ENCODE measurements around the gene AP3S1. TPM values are rescaled to one million over a fixed set of nuclear protein-coding genes. Genes with fewer than 3 reads are reported as not detected.
"Not testable (repeated sequence)": the region's sequence is repeated elsewhere in the genome, so short reads cannot be mapped to it uniquely, and the experiment has no call there.

Gene AP3S1
- polyA plus RNA-seq, 1 donor: 121 TPM

- H3K4me3 ChIP-seq (ENCODE audit: low read length); H3K9me3 ChIP-seq (ENCODE audit: control insufficient read depth, low read depth, low read length); DNase-seq; H3K36me3 ChIP-seq (ENCODE audit: control insufficient read depth, insufficient read depth, low read length); H3K27ac ChIP-seq (ENCODE audit: low read length); H3K27me3 ChIP-seq (ENCODE audit: control insufficient read depth, insufficient read depth, low read length); H3K4me1 ChIP-seq (ENCODE audit: control insufficient read depth, insufficient read depth, low read length): not testable (repeated sequence)
- no CpG with 5 or more reads among the region's 2 CpGs for WGBS (ENCODE audit: insufficient coverage, low lambda C conversion rate)
These were observed 33.7 kb upstream of the AP3S1 start for GRCh38 chr5:115808066-115808465.

DNA sequence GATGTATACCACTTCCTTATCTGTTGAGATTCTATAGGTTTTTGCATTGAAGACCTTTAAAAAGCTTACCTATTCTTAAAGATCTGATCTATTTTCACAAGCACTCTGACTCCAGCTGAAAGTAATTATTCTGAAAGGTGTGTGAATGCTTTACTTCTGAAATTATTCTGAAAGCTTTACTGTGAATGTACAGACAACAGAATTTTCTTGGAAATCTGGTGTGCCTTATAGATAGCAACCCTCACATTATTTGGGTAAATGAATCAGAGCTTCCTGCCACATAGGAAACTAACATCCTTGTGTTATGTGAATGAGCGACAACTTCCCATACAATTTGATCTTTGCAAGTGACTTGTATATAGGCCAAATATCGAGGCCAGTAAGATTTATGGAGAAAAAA, 31.8 kb upstream of the AP3S1 start:
- Histone ChIP-seq H3K36me3 (ENCODE audit: control insufficient read depth, insufficient read depth, low read length) (no peaks in the 10 kb centered on the region), H3K4me3 (ENCODE audit: low read length) (no peak overlapping the region), H3K9me3 (ENCODE audit: control insufficient read depth, low read depth, low read length) (no peaks in the 10 kb centered on the region), H3K4me1 (ENCODE audit: control insufficient read depth, insufficient read depth, low read length) (no peaks in the 10 kb centered on the region), H3K27ac (ENCODE audit: low read length) (no peak overlapping the region), H3K27me3 (ENCODE audit: control insufficient read depth, insufficient read depth, low read length) (peaks cover 18% of the 10 kb centered on the region)
- no CpG with 5 or more reads among the region's 2 CpGs for WGBS (ENCODE audit: insufficient coverage, low lambda C conversion rate)
- DNase-seq: no peak

- no peaks in the 10 kb centered on the region for H3K36me3 ChIP-seq (ENCODE audit: control insufficient read depth, insufficient read depth, low read length)
- no peak overlapping the region for H3K4me3 ChIP-seq (ENCODE audit: low read length)
- peaks cover 26% of the 10 kb centered on the region for H3K27me3 ChIP-seq (ENCODE audit: control insufficient read depth, insufficient read depth, low read length)
- DNase-seq: no peak
- H3K4me1 ChIP-seq (ENCODE audit: control insufficient read depth, insufficient read depth, low read length): no peaks in the 10 kb centered on the region
- H3K9me3 ChIP-seq (ENCODE audit: control insufficient read depth, low read depth, low read length): no peaks in the 10 kb centered on the region
- no peak overlapping the region for H3K27ac ChIP-seq (ENCODE audit: low read length)
These were observed 31.0 kb upstream of the AP3S1 start for GRCh38 chr5:115810761-115811160.

- Histone ChIP-seq H3K36me3 (ENCODE audit: control insufficient read depth, insufficient read depth, low read length) (no peaks in the 10 kb centered on the region), H3K4me1 (ENCODE audit: control insufficient read depth, insufficient read depth, low read length) (no peaks in the 10 kb centered on the region), H3K4me3 (ENCODE audit: low read length) (no peak overlapping the region), H3K27me3 (ENCODE audit: control insufficient read depth, insufficient read depth, low read length) (peaks cover 33% of the 10 kb centered on the region), H3K9me3 (ENCODE audit: control insufficient read depth, low read depth, low read length) (no peaks in the 10 kb centered on the region), H3K27ac (ENCODE audit: low read length) (no peak overlapping the region)
- no peak for DNase-seq
These were observed 30.3 kb upstream of the AP3S1 start for GRCh38 chr5:115811406-115811805.

DNA sequence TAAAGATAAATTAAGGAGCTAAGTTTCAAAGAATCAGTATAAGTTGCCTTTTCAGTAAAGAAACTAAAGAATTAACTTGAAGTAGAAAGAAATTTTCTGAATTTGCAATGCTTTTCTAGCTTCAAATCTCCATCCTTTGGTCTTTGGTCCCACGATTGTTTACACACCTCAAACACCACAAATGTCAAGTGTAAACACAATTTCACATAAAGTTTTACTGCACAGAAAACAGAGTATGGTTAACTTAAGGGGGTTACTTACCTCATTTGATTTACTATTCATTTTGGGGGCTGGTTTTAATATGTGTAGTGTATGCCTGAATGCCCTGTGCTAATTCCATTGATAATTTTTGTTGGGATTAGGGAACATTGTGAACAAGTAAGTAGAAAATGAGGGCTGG, 29.4 kb upstream of the AP3S1 start:
- Histone ChIP-seq H3K9me3 (ENCODE audit: control insufficient read depth, low read depth, low read length) (peaks cover 3% of the 10 kb centered on the region), H3K4me1 (ENCODE audit: control insufficient read depth, insufficient read depth, low read length) (no peaks in the 10 kb centered on the region), H3K27ac (ENCODE audit: low read length) (no peak overlapping the region), H3K36me3 (ENCODE audit: control insufficient read depth, insufficient read depth, low read length) (no peaks in the 10 kb centered on the region), H3K27me3 (ENCODE audit: control insufficient read depth, insufficient read depth, low read length) (peaks cover 41% of the 10 kb centered on the region), H3K4me3 (ENCODE audit: low read length) (no peak overlapping the region)
- WGBS (ENCODE audit: insufficient coverage, low lambda C conversion rate): no CpG with 5 or more reads among the region's 1 CpG
- no peak for DNase-seq

GRCh38 chr5:115813719-115814118, 28.0 kb upstream of the AP3S1 start:
- Histone ChIP-seq H3K4me1 (ENCODE audit: control insufficient read depth, insufficient read depth, low read length) (no peaks in the 10 kb centered on the region), H3K36me3 (ENCODE audit: control insufficient read depth, insufficient read depth, low read length) (no peaks in the 10 kb centered on the region), H3K9me3 (ENCODE audit: control insufficient read depth, low read depth, low read length) (peaks cover 3% of the 10 kb centered on the region), H3K27ac (ENCODE audit: low read length) (no peak overlapping the region), H3K27me3 (ENCODE audit: control insufficient read depth, insufficient read depth, low read length) (peaks cover 50% of the 10 kb centered on the region), H3K4me3 (ENCODE audit: low read length) (no peak overlapping the region)
- DNase-seq: no peak
- WGBS (ENCODE audit: insufficient coverage, low lambda C conversion rate): no CpG with 5 or more reads among the region's 5 CpGs

- H3K36me3 ChIP-seq (ENCODE audit: control insufficient read depth, insufficient read depth, low read length): no peaks in the 10 kb centered on the region
- peaks cover 3% of the 10 kb centered on the region for H3K9me3 ChIP-seq (ENCODE audit: control insufficient read depth, low read depth, low read length)
- no peaks in the 10 kb centered on the region for H3K4me1 ChIP-seq (ENCODE audit: control insufficient read depth, insufficient read depth, low read length)
- H3K27me3 ChIP-seq (ENCODE audit: control insufficient read depth, insufficient read depth, low read length): peaks cover 60% of the 10 kb centered on the region
- H3K4me3 ChIP-seq (ENCODE audit: low read length): peak overlapping the region; percentile 54
- WGBS (ENCODE audit: insufficient coverage, low lambda C conversion rate): 88% methylated on average over 1 of the region's 21 CpGs
- no peak overlapping the region for H3K27ac ChIP-seq (ENCODE audit: low read length)
- DNase-seq: no peak
These were observed 26.6 kb upstream of the AP3S1 start for GRCh38 chr5:115815006-115815692.

GRCh38 chr5:115815693-115816225, 26.0 kb upstream of the AP3S1 start:
- H3K36me3 ChIP-seq (ENCODE audit: control insufficient read depth, insufficient read depth, low read length): no peaks in the 10 kb centered on the region
- peak overlapping the region; percentile 54 for H3K4me3 ChIP-seq (ENCODE audit: low read length)
- H3K27ac ChIP-seq (ENCODE audit: low read length): no peak overlapping the region
- WGBS (ENCODE audit: insufficient coverage, low lambda C conversion rate): no CpG with 5 or more reads among the region's 48 CpGs
- H3K9me3 ChIP-seq (ENCODE audit: control insufficient read depth, low read depth, low read length): peaks cover 3% of the 10 kb centered on the region
- no peaks in the 10 kb centered on the region for H3K4me1 ChIP-seq (ENCODE audit: control insufficient read depth, insufficient read depth, low read length)
- DNase-seq: peak in 1 of 2 donors; percentile 12
- H3K27me3 ChIP-seq (ENCODE audit: control insufficient read depth, insufficient read depth, low read length): peaks cover 61% of the 10 kb centered on the region

DNA sequence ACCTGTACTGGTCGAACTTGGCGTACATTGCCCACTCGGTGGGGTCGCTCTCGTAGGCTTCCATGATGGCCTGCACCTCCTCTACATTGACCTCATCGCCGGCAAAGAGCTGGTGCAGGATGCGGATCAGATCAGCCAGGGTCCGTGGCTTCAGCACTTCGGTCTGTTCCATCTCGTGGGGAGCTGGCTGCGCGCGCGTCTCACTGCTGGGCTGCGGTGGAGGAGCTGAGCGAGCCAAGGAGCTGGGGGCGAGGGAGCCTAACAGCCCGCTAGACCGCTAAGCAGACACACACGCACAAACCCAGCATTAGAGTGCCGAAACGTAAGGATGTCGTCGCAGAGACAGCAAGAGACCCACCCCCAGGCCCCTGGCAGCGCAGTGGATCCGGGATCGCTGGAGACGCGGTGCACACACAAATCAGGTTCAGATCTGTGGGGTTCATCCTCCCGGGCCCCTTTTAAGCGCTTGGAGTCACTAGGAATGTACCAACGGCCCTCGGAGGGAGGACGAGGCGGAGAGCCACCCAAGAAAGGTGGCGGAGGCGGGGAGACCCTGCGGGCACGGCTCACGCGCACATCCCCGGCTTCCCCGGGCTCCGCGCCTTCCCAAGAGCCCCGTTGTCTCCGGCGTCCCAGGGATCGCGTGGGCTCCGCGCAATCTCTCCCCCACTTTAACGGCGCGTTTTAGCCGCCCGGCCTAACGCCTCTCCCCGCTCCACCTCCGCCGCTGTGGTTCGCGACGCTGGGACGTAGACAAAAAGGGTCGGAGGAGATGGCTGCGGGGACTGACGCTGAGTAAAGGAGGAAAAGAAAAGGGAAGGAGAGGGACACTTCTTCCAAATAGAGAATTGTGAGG, 25.3 kb upstream of the AP3S1 start, which contains the start of gene CDO1:
Gene CDO1, minus strand, starts transcription at position 434 of the 856 bp plus-strand sequence. Its CDS starts 262 bp downstream, at position 172.
- peak within 1 kb of the TSS; percentile 46 for H3K27ac ChIP-seq (ENCODE audit: low read length)
- DNase-seq: peak; percentile 18 to 53
- peaks cover 61% of the 10 kb centered on the region for H3K27me3 ChIP-seq (ENCODE audit: control insufficient read depth, insufficient read depth, low read length)
- no peaks in the 10 kb centered on the region for H3K36me3 ChIP-seq (ENCODE audit: control insufficient read depth, insufficient read depth, low read length)
- peak within 1 kb of the TSS; percentile 54 for H3K4me3 ChIP-seq (ENCODE audit: low read length)
- H3K9me3 ChIP-seq (ENCODE audit: control insufficient read depth, low read depth, low read length): peaks cover 3% of the 10 kb centered on the region
- H3K4me1 ChIP-seq (ENCODE audit: control insufficient read depth, insufficient read depth, low read length): no peaks in the 10 kb centered on the region
- WGBS (ENCODE audit: insufficient coverage, low lambda C conversion rate): no CpG with 5 or more reads among the region's 69 CpGs

- 100% methylated on average over 1 of the region's 7 CpGs for WGBS (ENCODE audit: insufficient coverage, low lambda C conversion rate)
- H3K27ac ChIP-seq (ENCODE audit: low read length): no peak overlapping the region
- no peaks in the 10 kb centered on the region for H3K4me1 ChIP-seq (ENCODE audit: control insufficient read depth, insufficient read depth, low read length)
- peaks cover 3% of the 10 kb centered on the region for H3K9me3 ChIP-seq (ENCODE audit: control insufficient read depth, low read depth, low read length)
- H3K4me3 ChIP-seq (ENCODE audit: low read length): no peak overlapping the region
- H3K27me3 ChIP-seq (ENCODE audit: control insufficient read depth, insufficient read depth, low read length): peaks cover 60% of the 10 kb centered on the region
- no peak for DNase-seq
- H3K36me3 ChIP-seq (ENCODE audit: control insufficient read depth, insufficient read depth, low read length): no peaks in the 10 kb centered on the region
These were observed 24.3 kb upstream of the AP3S1 start for GRCh38 chr5:115817386-115817785.
